HepG2 (cell line): Measurements from ENCODE around the gene SHTN1. TPM values are rescaled to one million over a fixed set of nuclear protein-coding genes. Genes with fewer than 3 reads are reported as not detected.

Experiments used
- AHDC1 ChIP-seq: sonication (generic); formaldehyde crosslinking; IDR thresholded peaks from 2 replicates; pipeline ENCODE4 v1.5.1; 2020; ENCODE audit warnings: mild to moderate bottlenecking, missing genetic modification reagents, borderline replicate concordance
- CERS6 ChIP-seq: sonication (generic); formaldehyde crosslinking; IDR thresholded peaks from 2 replicates; pipeline ENCODE4 v1.5.0; 2020; ENCODE audit warnings: missing genetic modification reagents
- REL ChIP-seq: sonication (generic); formaldehyde crosslinking; conservative IDR thresholded peaks from 2 replicates; pipeline ENCODE4 v1.8.0; 2022; ENCODE audit warnings: mild to moderate bottlenecking, missing genetic modification reagents, moderate library complexity
- RFXAP ChIP-seq: sonication (generic); formaldehyde crosslinking; IDR thresholded peaks from 2 replicates; pipeline ENCODE4 v1.4.0; 2020; ENCODE audit warnings: missing genetic modification reagents, borderline replicate concordance
- SNAPC2 ChIP-seq: sonication (generic); formaldehyde crosslinking; IDR thresholded peaks from 2 replicates; pipeline ENCODE4 v1.8.1; 2022; ENCODE audit warnings: mild to moderate bottlenecking, missing genetic modification reagents
- SRSF4 ChIP-seq: fragments of 200-400 bp; formaldehyde crosslinking; IDR thresholded peaks from one replicate; pipeline ENCODE4 v1.6.1; 2018; ENCODE audit warnings: mild to moderate bottlenecking, low read depth, low read length, moderate library complexity; ENCODE audit not compliant: poor library complexity, severe bottlenecking
- TAF1 ChIP-seq: sonication (generic); formaldehyde crosslinking; IDR thresholded peaks from 2 replicates; pipeline ENCODE4 v1.4.0; 2020; ENCODE audit warnings: missing genetic modification reagents
- ZNF230 ChIP-seq: sonication (generic); formaldehyde crosslinking; IDR thresholded peaks from 2 replicates; pipeline ENCODE4 v1.4.0; 2020; ENCODE audit warnings: mild to moderate bottlenecking, missing genetic modification reagents
- ZNF34 ChIP-seq: sonication (generic); formaldehyde crosslinking; IDR thresholded peaks from 2 replicates; pipeline ENCODE4 v1.4.0; 2020; ENCODE audit warnings: mild to moderate bottlenecking, missing genetic modification reagents, borderline replicate concordance
- ZNF382 ChIP-seq: sonication (generic); formaldehyde crosslinking; IDR thresholded peaks from 2 replicates; pipeline ENCODE4 v1.5.0; 2020; ENCODE audit warnings: missing genetic modification reagents, mild to moderate bottlenecking, borderline replicate concordance
- ZNF441 ChIP-seq: sonication (generic); formaldehyde crosslinking; IDR thresholded peaks from 2 replicates; pipeline ENCODE4 v1.7.0; 2021; ENCODE audit warnings: missing genetic modification reagents, borderline replicate concordance
- ZNF484 ChIP-seq: sonication (generic); formaldehyde crosslinking; IDR thresholded peaks from 2 replicates; pipeline ENCODE4 v1.5.1; 2020; ENCODE audit warnings: mild to moderate bottlenecking, low read depth, missing genetic modification reagents, borderline replicate concordance
- ZNF576 ChIP-seq: sonication (generic); formaldehyde crosslinking; IDR thresholded peaks from 2 replicates; pipeline ENCODE4 v1.4.0; 2020; ENCODE audit warnings: mild to moderate bottlenecking, missing genetic modification reagents
- ZNF615 ChIP-seq: sonication (generic); formaldehyde crosslinking; IDR thresholded peaks from 2 replicates; pipeline ENCODE4 v1.5.0; 2020; ENCODE audit warnings: mild to moderate bottlenecking, missing genetic modification reagents, borderline replicate concordance
- ZSCAN9 ChIP-seq: IDR thresholded peaks from 2 replicates; pipeline ENCODE4 v1.6.1; 2016; ENCODE audit warnings: borderline replicate concordance
- polyA plus RNA-seq, 8 experiments: library from polyadenylated mRNA; depleted of rRNA in 3 of 8; stranded (reverse) in 7 of 8; unstranded in 1 of 8; fragments of >200 nt; fragmentation: Illumina TruSeq in 4 of 8; extraction: Trizol in 4 of 8; gene quantifications; 2 replicates each; pipeline versions ENCODE4 v1.2.1 to v1.2.3, GENCODE V29; 2011 to 2016; ENCODE audit warnings: low read depth in 4 of 8, missing spikeins in 1 of 8, mixed read lengths in 1 of 8; ENCODE audit not compliant: insufficient read depth in 1 of 8
- total RNA-seq, 5 experiments: library from RNA; depleted of rRNA; stranded (reverse); fragments of >200 nt; fragmentation: Illumina TruSeq; extraction: Trizol; gene quantifications; 2 replicates each; pipeline ENCODE4 v1.2.3, GENCODE V29; 2016; ENCODE audit warnings: low read depth in 1 of 5
- TF ChIP-seq, protein P1 (sequence below): IDR thresholded peaks from 2 replicates; pipeline ENCODE4 v1.6.1; 2016; ENCODE audit warnings: control low read depth
- TF ChIP-seq, protein P2 (sequence below): sonication (generic); formaldehyde crosslinking; conservative IDR thresholded peaks from 2 replicates; pipeline ENCODE4 v1.4.0; 2020; ENCODE audit warnings: missing genetic modification reagents

SHTN1 gene
- total and polyA plus RNA-seq, 2 of the 13 experiments (the other 11 are each of a cell fraction or from before 2014, with no cell fraction given), result 11.3 to 15.6 TPM

GRCh38 chr10:116947841-116948529 is 57.0 kb downstream of the SHTN1 start (continued):
- TF ChIP-seq ZNF230, result no peak
- TF ChIP-seq ZSCAN9 (CRISPR knock-in tag), result no peak
- no peak for TF ChIP-seq ZNF441 (CRISPR knock-in tag)
- TF ChIP-seq REL (CRISPR knock-in tag), result no peak
- no peak for TF ChIP-seq ZNF382 (CRISPR knock-in tag)
- TF ChIP-seq ZNF615 (CRISPR knock-in tag), result no peak
- no peak for TF ChIP-seq SRSF4
- no peak for TF ChIP-seq CERS6 (CRISPR knock-in tag)
- TF ChIP-seq TAF1 (CRISPR knock-in tag), result no peak
- no peak for TF ChIP-seq RFXAP (CRISPR knock-in tag)
- TF ChIP-seq, protein P1, sequence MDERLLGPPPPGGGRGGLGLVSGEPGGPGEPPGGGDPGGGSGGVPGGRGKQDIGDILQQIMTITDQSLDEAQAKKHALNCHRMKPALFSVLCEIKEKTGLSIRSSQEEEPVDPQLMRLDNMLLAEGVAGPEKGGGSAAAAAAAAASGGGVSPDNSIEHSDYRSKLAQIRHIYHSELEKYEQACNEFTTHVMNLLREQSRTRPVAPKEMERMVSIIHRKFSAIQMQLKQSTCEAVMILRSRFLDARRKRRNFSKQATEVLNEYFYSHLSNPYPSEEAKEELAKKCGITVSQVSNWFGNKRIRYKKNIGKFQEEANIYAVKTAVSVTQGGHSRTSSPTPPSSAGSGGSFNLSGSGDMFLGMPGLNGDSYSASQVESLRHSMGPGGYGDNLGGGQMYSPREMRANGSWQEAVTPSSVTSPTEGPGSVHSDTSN (CRISPR knock-in tag), result peak; percentile 70
- no peak for TF ChIP-seq ZNF576 (CRISPR knock-in tag)
- TF ChIP-seq ZNF484 (CRISPR knock-in tag), result no peak
- TF ChIP-seq, protein P2, sequence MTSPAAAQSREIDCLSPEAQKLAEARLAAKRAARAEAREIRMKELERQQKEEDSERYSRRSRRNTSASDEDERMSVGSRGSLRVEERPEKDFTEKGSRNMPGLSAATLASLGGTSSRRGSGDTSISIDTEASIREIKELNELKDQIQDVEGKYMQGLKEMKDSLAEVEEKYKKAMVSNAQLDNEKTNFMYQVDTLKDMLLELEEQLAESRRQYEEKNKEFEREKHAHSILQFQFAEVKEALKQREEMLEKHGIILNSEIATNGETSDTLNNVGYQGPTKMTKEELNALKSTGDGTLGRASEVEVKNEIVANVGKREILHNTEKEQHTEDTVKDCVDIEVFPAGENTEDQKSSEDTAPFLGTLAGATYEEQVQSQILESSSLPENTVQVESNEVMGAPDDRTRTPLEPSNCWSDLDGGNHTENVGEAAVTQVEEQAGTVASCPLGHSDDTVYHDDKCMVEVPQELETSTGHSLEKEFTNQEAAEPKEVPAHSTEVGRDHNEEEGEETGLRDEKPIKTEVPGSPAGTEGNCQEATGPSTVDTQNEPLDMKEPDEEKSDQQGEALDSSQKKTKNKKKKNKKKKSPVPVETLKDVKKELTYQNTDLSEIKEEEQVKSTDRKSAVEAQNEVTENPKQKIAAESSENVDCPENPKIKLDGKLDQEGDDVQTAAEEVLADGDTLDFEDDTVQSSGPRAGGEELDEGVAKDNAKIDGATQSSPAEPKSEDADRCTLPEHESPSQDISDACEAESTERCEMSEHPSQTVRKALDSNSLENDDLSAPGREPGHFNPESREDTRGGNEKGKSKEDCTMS (CRISPR knock-in tag), result no peak
- no peak for TF ChIP-seq SNAPC2 (CRISPR knock-in tag)
- TF ChIP-seq AHDC1 (CRISPR knock-in tag), result no peak
- no peak for TF ChIP-seq ZNF34
